ENCODE results near the gene TCEANC2. TPM values are rescaled to one million over a fixed set of nuclear protein-coding genes. Genes with fewer than 3 reads are reported as not detected.

TCEANC2 gene
- total and polyA plus RNA-seq, 2 donors (not counting 3 experiments of a cell fraction or from before 2014, with no cell fraction given) = 3.2 to 6.1 TPM

GRCh38 chr1:54110996-54111395, 57.6 kb downstream of the TCEANC2 start:
- Histone ChIP-seq H3K27me3 (ENCODE audit: control insufficient read depth in 2 of 2, insufficient read depth in 2 of 2, low read length in 2 of 2) (peaks cover 0 to 3% of the 10 kb centered on the region in 2 experiments), H3K79me2 (ENCODE audit: control insufficient read depth, insufficient read depth, low read length) (no peaks in the 10 kb centered on the region), H3K4me1 (ENCODE audit: control insufficient read depth, extremely low read depth, insufficient read depth, low read length) (no peaks in the 10 kb centered on the region), H3K4me2 (ENCODE audit: insufficient read depth, low read length) (no peak overlapping the region), H3K27ac (ENCODE audit: insufficient read depth, low read depth, low read length) (no peak overlapping the region), H3K36me3 (ENCODE audit: control insufficient read depth in 2 of 2, extremely low read depth in 1 of 2, insufficient read depth in 2 of 2, low read length in 2 of 2) (no peaks in the 10 kb centered on the region), H3K9ac (replicated peaks; ENCODE audit: extremely low read depth, insufficient read depth, low read length) (no peak overlapping the region), H3K4me3 (replicated peaks in 1 of 3; ENCODE audit: insufficient read depth in 1 of 3, low read depth in 1 of 3, low read length in 3 of 3) (no peak overlapping the region), H4K20me1 (replicated peaks; ENCODE audit: control insufficient read depth, extremely low read depth, insufficient read depth, low read length) (no peaks in the 10 kb centered on the region), H2AFZ (ENCODE audit: low read depth, low read length) (no peak overlapping the region), H3K9me3 (replicated peaks; ENCODE audit: control insufficient read depth, insufficient read depth, low read length) (no peaks in the 10 kb centered on the region), H3K9me1 (replicated peaks; ENCODE audit: control insufficient read depth, extremely low read depth, insufficient read depth, low read length) (no peaks in the 10 kb centered on the region)
- ChIA-PET POLR2A (no interaction called here), CTCF (interaction anchor here (1.2 to 3.1 kb wide), 4 partner anchors 11 to 389 kb away, joined by 3 to 15 read pairs (median 6); no protein-coding TSS in a partner anchor)
- intact Hi-C loops (cut with micrococcal nuclease) (no loop called here), dilution Hi-C loops (cut with MboI; ENCODE audit: extremely low pct_ligation_motif_present, low sequenced_read_pairs) (no loop called here)
- DNase-seq (ENCODE audit: low read depth, low spot score) (no peak), FAIRE-seq (no peak)
- TF ChIP-seq JUN (IDR thresholded peaks at IDR 0.05; ENCODE audit: borderline replicate concordance, insufficient read depth, insufficient read length, low read depth) (no peak), FOS (IDR thresholded peaks at IDR 0.05; ENCODE audit: borderline replicate concordance, insufficient read depth, low read length) (no peak), POLR2A (IDR thresholded peaks at IDR 0.05; ENCODE audit: low read depth, low read length) (no peak), CTCF (IDR thresholded peaks at IDR 0.05; ENCODE audit: extremely low read depth in 1 of 2, insufficient read depth in 1 of 2, low read depth in 1 of 2, low read length in 2 of 2) (no peak), MAX (IDR thresholded peaks at IDR 0.05; ENCODE audit: insufficient read depth, insufficient read length) (no peak), EZH2 (IDR thresholded peaks at IDR 0.05; ENCODE audit: borderline replicate concordance, low read depth, low read length, severe bottlenecking) (no peak), GATA2 (IDR thresholded peaks at IDR 0.05; ENCODE audit: insufficient read depth, insufficient read length, low read depth, low read length) (no peak), MYC (IDR thresholded peaks at IDR 0.05; ENCODE audit: low read depth, low read length) (no peak), POLR2AphosphoS5 (IDR thresholded peaks at IDR 0.05; ENCODE audit: insufficient read depth, low read depth, low read length) (no peak)
- BruUV-seq (replicated peaks) = no TSS peak
